ENCODE data around the gene GAD1. TPM values are rescaled to one million over a fixed set of nuclear protein-coding genes. Genes with fewer than 3 reads are reported as not detected.

Gene GAD1
- total and polyA plus RNA-seq, 2 of the 8 experiments (the other 6 are each of a cell fraction or from before 2014, with no cell fraction given), result 0.65 to 1.0 TPM

GRCh38 chr2:170905864-170906263 lies 89.2 kb downstream of the GAD1 start (continued):
- TF ChIP-seq CHD7 (IDR thresholded peaks at IDR 0.05; ENCODE audit: insufficient replicate concordance, low read length), result no peak
- TF ChIP-seq SAP30 (IDR thresholded peaks at IDR 0.05; ENCODE audit: insufficient read depth, insufficient replicate concordance, low read length), result no peak
- no peak for TF ChIP-seq CBX5 (IDR thresholded peaks at IDR 0.05; ENCODE audit: low read depth, low read length)
- no peak for TF ChIP-seq FOSL1 (IDR thresholded peaks at IDR 0.05; ENCODE audit: insufficient read depth, low read depth, low read length)
- no peak for TF ChIP-seq BACH1 (IDR thresholded peaks at IDR 0.05; ENCODE audit: low read length)
- TF ChIP-seq CREB1 (IDR thresholded peaks at IDR 0.05), result no peak
- no peak for TF ChIP-seq TBP (IDR thresholded peaks at IDR 0.05; ENCODE audit: low read depth, low read length)
- no peak for TF ChIP-seq SP1 (IDR thresholded peaks at IDR 0.05; ENCODE audit: low read depth, low read length)
